Prostate gland (tissue), 2 donors: ENCODE results near the gene SHLD2. TPM values are rescaled to one million over a fixed set of nuclear protein-coding genes. Genes with fewer than 3 reads are reported as not detected.
"Not testable (repeated sequence)": the region's sequence is repeated elsewhere in the genome, so short reads cannot be mapped to it uniquely, and the experiment has no call there.

ENCODE experiments used
- DNase-seq: peaks from one replicate; pipeline ENCODE4 v3.0.0-alpha.2; 2019; ENCODE audit warnings: low spot score
- H3K27ac ChIP-seq, 2 donors: fragments of 200-600 bp; sonication (generic); 2 replicates each; pipeline ENCODE4 v1.5.1; 2017 to 2019
- H3K27me3 ChIP-seq: fragments of 200-600 bp; sonication (generic); replicated peaks from 2 replicates; pipeline ENCODE4 v1.5.1; 2019; ENCODE audit not compliant: insufficient read depth
- H3K36me3 ChIP-seq, 2 donors: fragments of 200-600 bp; sonication (generic); 1 replicate in 1 of 2; 2 replicates in 1 of 2; pipeline versions ENCODE4 v1.5.1 to v1.8.1; 2017 to 2019
- H3K4me1 ChIP-seq: fragments of 200-600 bp; sonication (generic); replicated peaks from 2 replicates; pipeline ENCODE4 v1.5.1; 2019
- H3K4me3 ChIP-seq, 2 donors: fragments of 200-600 bp; sonication (generic); 2 replicates each; pipeline ENCODE4 v1.5.1; 2017 to 2019
- H3K9me3 ChIP-seq: fragments of 200-600 bp; sonication (generic); 2 replicates; pipeline ENCODE4 v1.5.1; 2017
- CTCF ChIP-seq, 4 experiments: fragments of 200-600 bp in 2 of 4; fragments of 450-650 bp in 2 of 4; sonication (generic) in 2 of 4; IDR thresholded peaks; 1 replicate in 3 of 4; 2 replicates in 1 of 4; pipeline ENCODE4 v1.5.1; 2016 to 2019; ENCODE audit warnings: antibody characterized with exemption in 4 of 4, mild to moderate bottlenecking in 2 of 4, moderate library complexity in 2 of 4
- POLR2A ChIP-seq: fragments of 450-650 bp; IDR thresholded peaks from one replicate; pipeline ENCODE4 v1.6.1; 2016; ENCODE audit warnings: antibody characterized with exemption, mild to moderate bottlenecking
- POLR2AphosphoS5 ChIP-seq: sonication (generic); formaldehyde crosslinking; IDR thresholded peaks from one replicate; pipeline ENCODE4 v1.6.1; 2017; ENCODE audit warnings: antibody characterized with exemption
- WGBS: methylation state at CpG from one replicate; pipeline ENCODE4 v1.1.5; 2018; 5-methylcytosine and 5-hydroxymethylcytosine counted together
- intact Hi-C: fragments of 100-400 bp; cut with DNase I; formaldehyde crosslinking; loops from one replicate; pipeline ENCODE4 v1.14.2; 2022
- total RNA-seq, 2 donors: library from RNA; depleted of rRNA; stranded (reverse); fragments of >200 nt; gene quantifications; one replicate each; pipeline ENCODE4 v1.1.0, GENCODE V29; 2016

The SHLD2 gene
- total RNA-seq, 2 donors from 2014 or later, result 25.2 to 43.5 TPM

DNA sequence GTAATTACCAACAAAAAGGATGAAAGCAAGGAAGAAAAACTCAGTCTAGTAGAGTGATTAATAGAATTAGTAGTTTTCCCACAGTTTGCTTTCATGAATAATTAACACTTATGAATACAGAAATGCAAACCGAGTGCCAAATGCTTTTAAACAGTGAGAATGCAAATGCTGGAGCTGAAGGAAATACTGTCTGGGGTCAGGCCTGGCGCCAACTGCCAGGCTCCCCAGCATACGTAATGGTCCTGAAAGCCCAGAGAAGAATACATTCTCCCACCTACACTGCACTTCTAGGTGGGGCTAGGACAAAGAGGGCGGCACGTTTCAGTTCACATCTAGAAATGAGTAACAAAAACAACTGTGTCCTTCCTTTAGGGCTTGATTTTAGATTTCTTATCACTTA lies 30.4 kb upstream of the SHLD2 start:
- Histone ChIP-seq H3K9me3 (no peaks in the 10 kb centered on the region), H3K4me1 (peaks cover 5% of the 10 kb centered on the region), H3K27me3 (no peaks in the 10 kb centered on the region), H3K36me3 (peaks cover 10 to 11% of the 10 kb centered on the region in 2 donors), H3K27ac (no peak overlapping the region), H3K4me3 (no peak overlapping the region)
- intact Hi-C loops, result no loop called here
- 82% methylated on average over 5 of the region's 5 CpGs for WGBS
- DNase-seq, result no peak
- TF ChIP-seq POLR2A (no peak), POLR2AphosphoS5 (no peak), CTCF (IDR thresholded peaks at IDR 0.05) (no peak)

DNA sequence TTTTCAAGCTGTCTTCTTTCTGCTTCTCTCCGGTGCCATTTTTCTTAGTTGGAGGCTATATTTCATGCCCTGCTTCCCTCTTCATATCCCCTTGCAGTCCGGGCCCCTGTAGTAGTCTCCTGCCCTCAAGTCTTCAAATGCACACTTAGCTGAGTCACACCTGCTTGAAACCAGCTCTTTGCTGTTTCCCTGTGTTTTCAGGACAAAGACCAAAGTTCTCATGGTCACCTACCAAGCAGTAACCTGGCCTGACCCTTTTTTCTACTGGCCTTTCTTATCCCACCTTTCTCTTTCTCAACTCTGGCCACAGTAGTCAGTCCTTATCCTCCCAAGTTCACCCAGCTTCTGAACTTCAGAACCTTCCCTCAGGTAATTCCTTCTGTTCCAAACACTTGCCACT lies 28.8 kb upstream of the SHLD2 start:
- DNase-seq, result no peak
- H3K27ac ChIP-seq, result no peak overlapping the region
- 94% methylated on average over 2 of the region's 2 CpGs for WGBS
- no peak overlapping the region for H3K4me3 ChIP-seq
- no peak for TF ChIP-seq CTCF (IDR thresholded peaks at IDR 0.05)
- TF ChIP-seq POLR2AphosphoS5, result no peak
- TF ChIP-seq POLR2A, result no peak
- no peaks in the 10 kb centered on the region for H3K4me1 ChIP-seq
- intact Hi-C loops, result no loop called here
- H3K27me3 ChIP-seq, result no peaks in the 10 kb centered on the region
- no peaks in the 10 kb centered on the region for H3K9me3 ChIP-seq
- H3K36me3 ChIP-seq, result peaks cover 10 to 11% of the 10 kb centered on the region in 2 donors

DNA sequence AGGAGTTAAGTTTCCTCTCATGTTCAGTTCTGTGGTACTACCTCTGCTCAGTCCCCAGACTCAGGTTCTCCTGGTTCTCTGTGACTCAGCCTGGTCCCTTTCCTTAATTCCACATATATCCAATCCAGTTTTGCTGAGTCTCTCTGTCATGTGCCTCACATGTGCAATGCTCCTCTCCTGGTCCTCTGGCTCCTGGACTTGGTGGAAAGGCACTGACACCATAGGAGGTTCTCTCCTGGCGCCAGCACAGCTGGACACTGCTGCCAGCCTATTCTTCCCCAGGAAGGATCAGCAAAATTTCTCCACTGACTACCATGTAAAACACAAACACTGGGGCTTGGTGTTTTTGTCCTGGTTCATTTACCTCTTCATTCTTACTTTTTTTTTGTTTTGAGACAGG lies 28.1 kb upstream of the SHLD2 start:
- Histone ChIP-seq H3K27ac (no peak overlapping the region), H3K9me3 (no peaks in the 10 kb centered on the region), H3K4me1 (no peaks in the 10 kb centered on the region), H3K36me3 (peaks cover 10 to 11% of the 10 kb centered on the region in 2 donors), H3K4me3 (no peak overlapping the region), H3K27me3 (no peaks in the 10 kb centered on the region)
- 100% methylated on average over 1 of the region's 1 CpG for WGBS
- DNase-seq, result no peak
- TF ChIP-seq POLR2AphosphoS5 (no peak), CTCF (IDR thresholded peaks at IDR 0.05) (no peak), POLR2A (no peak)
- intact Hi-C loops, result no loop called here

GRCh38 chr10:87068281-87068680 lies 26.7 kb upstream of the SHLD2 start:
- H3K4me3 ChIP-seq, result no peak overlapping the region
- DNase-seq, result no peak
- 92% methylated on average over 1 of the region's 1 CpG for WGBS
- intact Hi-C loops, result no loop called here
- TF ChIP-seq POLR2A, result no peak
- no peaks in the 10 kb centered on the region for H3K9me3 ChIP-seq
- H3K4me1 ChIP-seq, result no peaks in the 10 kb centered on the region
- peaks cover 10 to 11% of the 10 kb centered on the region in 2 donors for H3K36me3 ChIP-seq
- H3K27ac ChIP-seq, result no peak overlapping the region
- H3K27me3 ChIP-seq, result no peaks in the 10 kb centered on the region

DNA sequence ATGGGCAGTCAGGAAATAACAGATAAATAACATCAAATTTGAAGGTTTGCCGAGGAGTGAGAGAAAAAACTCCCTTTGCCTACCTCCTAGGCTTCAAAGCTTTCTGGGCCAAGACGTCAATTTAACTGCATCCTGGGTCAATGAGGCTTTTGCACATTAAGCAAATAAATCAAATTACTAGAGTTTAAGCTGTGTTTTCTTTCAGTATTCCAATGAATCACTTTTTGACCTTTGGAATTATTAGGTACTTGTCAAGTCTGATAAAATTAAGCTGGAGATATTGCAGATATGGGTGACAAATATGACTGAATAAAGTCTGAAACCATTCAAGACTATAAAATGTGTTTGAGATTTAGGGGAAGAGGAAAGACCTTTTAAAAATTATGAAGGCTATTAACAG lies 22.6 kb upstream of the SHLD2 start:
- Histone ChIP-seq H3K4me1 (no peaks in the 10 kb centered on the region), H3K27ac (no peak overlapping the region), H3K27me3 (no peaks in the 10 kb centered on the region), H3K36me3 (no peaks in the 10 kb centered on the region), H3K9me3 (no peaks in the 10 kb centered on the region), H3K4me3 (no peak overlapping the region)
- no peak for DNase-seq
- intact Hi-C loops, result no loop called here
- 44% methylated on average over 2 of the region's 2 CpGs for WGBS
- TF ChIP-seq POLR2AphosphoS5, result no peak
- TF ChIP-seq POLR2A, result no peak

GRCh38 chr10:87076421-87076820 lies 18.6 kb upstream of the SHLD2 start:
- H3K27me3 ChIP-seq, intact Hi-C loops, H3K4me1 ChIP-seq, DNase-seq, H3K36me3 ChIP-seq, H3K4me3 ChIP-seq, H3K27ac ChIP-seq, H3K9me3 ChIP-seq: not testable (repeated sequence)
- WGBS, result 89% methylated on average over 2 of the region's 2 CpGs
